Left kidney (tissue), 2 donors: ENCODE data around the gene FHIT. TPM values are rescaled to one million over a fixed set of nuclear protein-coding genes. Genes with fewer than 3 reads are reported as not detected.

Experiments
- DNase-seq: peaks from one replicate; pipeline ENCODE4 v3.0.0-alpha.2; 2013
- polyA plus RNA-seq: library from polyadenylated mRNA; unstranded; fragments of 120-200 nt; gene quantifications from one replicate; pipeline ENCODE4 v1.2.1, GENCODE V29; 2013; ENCODE audit not compliant: insufficient read length

The FHIT gene
- polyA plus RNA-seq, 1 donor, result 25.0 TPM

- DNase-seq, result no peak
Measured at GRCh38 chr3:61172203-61172602, 79.0 kb downstream of the FHIT start.

DNA sequence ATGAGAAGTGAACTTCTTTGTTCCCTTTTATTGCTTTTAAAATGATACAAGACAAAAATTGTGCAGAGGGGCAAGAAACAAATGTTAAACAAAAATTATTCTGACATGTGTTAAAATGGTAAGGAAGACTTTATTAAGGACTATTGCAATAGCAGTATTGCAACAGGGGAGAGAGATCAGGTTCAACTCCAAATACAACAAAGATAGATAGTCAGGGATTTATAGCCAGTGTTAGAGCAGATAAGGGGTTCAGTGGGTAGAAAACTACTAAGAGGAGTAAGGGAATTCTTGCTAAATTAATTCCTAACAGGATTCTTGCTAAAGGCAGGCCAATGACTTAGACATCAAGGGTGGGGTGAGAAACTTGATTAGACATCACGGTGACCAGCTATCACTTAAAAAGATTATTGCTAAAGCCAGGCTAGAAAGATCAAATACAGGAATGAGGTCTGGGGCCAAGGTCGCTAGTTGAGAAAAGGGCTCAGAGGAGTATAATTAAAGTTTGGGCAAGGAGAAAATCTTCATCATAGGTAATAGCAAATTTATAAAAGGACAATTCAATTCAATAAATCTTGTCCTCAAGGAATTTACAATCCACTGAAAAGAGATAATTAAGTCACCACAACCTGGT is 81.5 kb downstream of the FHIT start:
- DNase-seq, result no peak

DNA sequence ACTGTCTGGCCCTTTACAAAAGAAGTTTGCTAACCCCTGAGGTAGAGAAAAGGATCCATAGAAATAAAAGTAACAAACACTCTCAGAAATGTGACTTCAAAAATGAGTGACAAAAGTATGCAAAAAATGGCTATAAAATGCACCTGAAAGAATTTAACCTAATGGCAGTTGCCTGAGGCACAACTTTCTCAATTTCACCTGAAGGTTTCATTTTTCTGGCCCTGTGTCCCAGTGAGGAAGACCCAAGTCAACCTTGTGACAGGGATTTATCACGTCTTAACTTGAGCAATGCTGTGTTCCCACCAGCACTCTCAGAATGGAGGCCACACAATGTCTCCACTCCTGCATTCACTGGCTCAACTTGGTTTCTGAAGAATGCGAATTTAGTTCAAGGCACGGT is 83.0 kb downstream of the FHIT start:
- no peak for DNase-seq

DNA sequence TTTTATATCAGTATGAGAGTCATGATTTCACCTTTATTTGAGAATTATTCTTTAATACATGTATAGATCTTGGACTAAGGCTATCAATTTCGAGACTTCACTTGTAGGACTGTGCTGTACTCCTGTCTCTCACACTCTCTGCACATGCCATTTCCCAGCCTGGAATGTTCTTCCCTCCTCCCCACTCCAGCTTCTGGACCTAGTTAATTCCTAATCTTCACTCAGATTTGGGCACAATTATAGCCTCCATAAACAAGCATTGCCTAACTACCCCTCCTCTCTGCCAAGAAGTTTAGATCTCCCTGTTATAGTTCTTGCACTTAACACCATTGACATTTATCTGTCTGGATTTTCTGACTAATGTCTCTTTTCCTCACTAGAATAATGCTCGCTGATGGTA is 88.3 kb downstream of the FHIT start:
- no peak for DNase-seq

GRCh38 chr3:61158667-61159066 is 92.6 kb downstream of the FHIT start:
- no peak for DNase-seq

- no peak for DNase-seq
Measured at GRCh38 chr3:61158216-61158615, 93.0 kb downstream of the FHIT start.

DNA sequence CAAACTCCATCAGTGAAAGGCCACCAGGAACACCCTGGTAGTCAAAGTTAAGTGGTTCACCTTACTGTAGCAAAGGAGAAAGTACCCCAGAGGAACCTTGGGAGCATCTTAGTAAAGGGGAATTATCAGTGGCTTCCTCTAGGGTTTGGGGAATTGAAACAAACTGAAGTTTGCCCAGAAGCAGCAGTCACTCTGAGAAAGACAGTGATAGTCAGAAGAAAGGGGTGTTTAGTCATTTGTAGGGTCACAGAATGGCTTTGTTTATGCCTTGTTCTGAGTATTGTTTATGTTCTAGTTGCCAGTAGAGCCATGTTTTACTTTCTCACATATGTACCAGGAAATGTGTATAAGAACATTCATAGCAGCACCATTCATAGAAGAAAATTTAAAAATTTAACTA is 93.8 kb downstream of the FHIT start:
- no peak for DNase-seq

DNA sequence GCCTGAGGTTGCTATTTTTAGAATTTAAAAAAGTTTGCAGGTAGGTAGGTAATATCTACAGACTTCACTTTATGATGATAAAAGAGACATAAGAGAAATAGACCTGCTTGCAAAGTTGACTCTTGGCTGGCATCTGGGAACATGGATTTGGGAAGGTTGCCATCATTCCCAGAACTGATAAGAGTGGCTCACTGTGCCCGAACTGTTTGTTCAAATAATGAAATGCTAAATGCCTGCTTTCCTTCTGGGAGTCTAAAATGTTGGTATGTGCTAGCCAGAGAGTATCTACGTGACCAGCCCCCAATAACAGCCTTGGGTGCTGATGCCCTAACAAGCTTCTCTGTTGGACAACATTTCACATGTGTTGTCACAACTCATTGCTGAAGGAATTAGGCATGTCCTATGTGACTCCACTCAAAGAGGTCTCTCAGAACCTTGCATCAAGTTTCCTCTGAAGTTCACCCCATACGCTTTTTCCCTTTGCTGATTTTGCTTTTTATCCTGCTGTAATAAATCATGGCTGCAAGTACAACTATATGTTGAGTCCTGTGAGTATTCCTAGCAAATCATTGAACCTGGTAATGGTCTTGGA is 95.5 kb downstream of the FHIT start:
- no peak for DNase-seq

- DNase-seq, result peak; percentile 31
Measured at GRCh38 chr3:61154457-61155198, 96.6 kb downstream of the FHIT start.

DNA sequence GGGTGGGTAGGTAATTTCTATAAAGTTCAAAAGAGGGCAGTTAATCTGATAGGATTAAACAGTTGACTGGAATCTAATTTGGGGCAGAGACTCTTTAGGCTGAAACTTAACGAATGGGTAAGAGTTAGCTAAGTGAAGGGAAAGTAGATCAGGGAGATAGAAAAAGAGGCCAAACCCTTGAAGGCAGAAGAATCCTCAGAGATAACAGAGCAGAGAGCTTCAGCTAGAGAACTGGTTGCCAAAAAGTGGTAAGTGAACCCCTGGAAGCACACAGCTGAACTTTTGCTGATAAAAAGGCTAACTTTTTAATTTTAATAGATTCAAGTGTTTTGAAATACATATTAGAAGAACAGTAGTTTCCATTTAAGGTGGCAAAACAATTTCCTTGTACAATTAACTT is 99.2 kb downstream of the FHIT start:
- no peak for DNase-seq

DNA sequence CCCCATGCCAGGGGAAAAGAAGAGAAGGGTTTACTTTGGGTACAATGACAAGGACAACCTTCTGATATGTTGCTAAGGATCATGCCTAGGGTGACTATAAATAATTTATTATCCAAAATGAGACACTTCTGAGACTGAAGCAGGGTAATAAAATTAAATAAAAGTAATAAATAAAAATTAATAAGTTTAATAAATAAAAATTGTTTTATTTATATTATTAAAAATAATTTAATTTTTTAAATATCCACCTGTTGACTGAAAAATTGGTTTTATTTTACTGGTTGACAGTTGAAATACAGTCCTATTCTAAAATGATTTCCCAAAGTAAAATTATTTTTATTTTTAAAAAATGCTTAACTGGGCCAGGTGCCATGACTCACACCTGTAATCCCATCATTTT is 102.0 kb downstream of the FHIT start:
- DNase-seq, result no peak

DNA sequence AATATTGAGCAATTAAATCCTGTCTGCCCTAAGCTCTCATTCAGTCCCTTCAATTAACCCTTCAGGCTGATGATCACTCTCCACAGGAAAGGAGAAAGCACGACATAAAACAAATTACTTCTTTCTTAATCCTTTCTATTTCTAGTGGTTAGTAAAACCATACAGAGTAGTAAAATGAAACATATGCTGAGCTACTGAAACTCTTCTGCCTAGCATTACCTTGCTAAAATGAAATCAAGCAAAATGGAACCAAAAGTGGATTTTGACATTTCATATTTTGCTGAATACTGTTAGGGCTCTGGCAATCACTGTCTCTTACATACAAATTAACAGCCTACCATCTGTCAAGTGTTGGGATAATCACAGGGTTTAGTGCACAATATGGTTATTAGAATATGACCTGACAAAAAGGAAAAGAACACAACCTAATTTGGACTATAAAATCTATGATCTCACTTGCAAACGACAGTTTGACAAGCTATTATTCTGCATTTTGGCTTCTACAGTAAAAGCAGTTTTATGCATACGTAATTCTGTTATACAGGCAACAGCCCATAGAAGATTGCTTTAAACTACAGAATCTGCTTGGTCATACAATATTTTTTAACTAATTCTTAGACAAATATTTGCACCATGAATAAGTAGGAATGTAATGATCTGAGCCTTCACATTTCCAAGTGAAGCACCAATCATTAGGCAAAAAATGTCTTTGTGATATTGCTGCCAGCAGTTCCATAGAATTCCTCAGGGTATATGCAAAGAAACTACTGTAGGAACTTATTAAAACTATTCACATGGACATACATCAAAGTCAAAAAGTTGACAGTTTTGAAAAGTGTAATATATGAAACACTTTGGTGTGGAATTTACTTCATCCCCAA is 105.0 kb downstream of the FHIT start:
- no peak for DNase-seq

DNA sequence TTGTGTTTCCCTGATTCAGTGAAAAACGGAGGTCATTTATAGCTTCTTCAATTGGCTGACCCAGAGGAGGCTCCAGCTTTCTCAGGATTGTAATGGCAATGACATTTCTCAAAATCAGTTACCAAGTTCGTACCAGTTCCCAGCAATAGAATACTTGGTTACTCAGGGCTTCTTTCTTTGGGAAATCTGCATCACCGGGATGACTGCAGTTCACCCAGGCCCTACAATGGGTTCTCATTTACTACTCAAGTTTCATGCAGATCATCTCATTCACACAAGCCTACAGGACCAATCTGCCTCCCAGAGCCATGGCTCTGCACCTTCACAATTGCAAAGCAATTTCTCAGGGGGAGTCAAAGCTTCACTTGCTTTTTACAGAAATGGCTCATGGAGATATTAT is 109.6 kb downstream of the FHIT start:
- no peak for DNase-seq

- no peak for DNase-seq
Measured at GRCh38 chr3:61141227-61141626, 110.0 kb downstream of the FHIT start.

DNA sequence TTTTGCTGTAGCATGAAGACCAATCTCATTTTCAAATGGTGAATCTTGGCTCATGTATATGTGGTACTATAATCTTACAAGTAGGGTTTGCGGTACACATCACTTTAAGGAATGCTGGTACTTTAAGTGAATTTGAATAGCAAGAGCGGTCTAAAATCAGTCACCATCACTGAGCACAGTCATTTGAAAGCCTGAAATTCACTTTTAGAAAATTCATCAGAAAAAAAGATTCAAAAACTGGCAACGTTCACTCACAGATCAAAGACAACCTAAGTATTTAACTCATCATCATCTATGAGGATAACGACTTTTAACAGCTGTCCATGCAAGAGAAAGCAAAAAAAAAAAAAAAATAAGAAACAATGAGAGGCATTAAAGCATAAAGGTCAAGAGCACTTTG is 111.6 kb downstream of the FHIT start:
- DNase-seq, result no peak

- DNase-seq, result peak; percentile 26
Measured at GRCh38 chr3:61138401-61138800, 112.9 kb downstream of the FHIT start.

- DNase-seq, result no peak
Measured at GRCh38 chr3:61136191-61136590, 115.1 kb downstream of the FHIT start.

- DNase-seq, result no peak
Measured at GRCh38 chr3:61134532-61134931, 116.7 kb downstream of the FHIT start.

DNA sequence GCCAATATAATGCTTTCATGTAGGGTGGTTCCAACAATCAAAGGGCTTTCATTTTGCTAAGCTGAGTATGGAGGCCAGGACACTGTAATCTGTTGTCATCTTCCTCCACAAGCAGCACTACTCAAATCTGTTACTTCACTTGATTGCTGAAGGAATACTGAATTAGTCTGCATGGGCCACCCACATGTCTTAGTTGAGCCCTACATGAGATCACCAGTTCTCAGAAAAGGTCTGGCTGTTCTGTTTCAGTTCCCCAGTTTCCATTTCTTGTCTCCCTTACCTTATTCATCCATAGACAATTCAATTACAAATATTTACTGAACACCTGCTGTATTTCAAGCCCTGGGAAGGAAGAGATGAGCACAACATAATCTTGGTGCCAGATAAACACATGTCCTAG is 119.2 kb downstream of the FHIT start:
- DNase-seq, result no peak

DNA sequence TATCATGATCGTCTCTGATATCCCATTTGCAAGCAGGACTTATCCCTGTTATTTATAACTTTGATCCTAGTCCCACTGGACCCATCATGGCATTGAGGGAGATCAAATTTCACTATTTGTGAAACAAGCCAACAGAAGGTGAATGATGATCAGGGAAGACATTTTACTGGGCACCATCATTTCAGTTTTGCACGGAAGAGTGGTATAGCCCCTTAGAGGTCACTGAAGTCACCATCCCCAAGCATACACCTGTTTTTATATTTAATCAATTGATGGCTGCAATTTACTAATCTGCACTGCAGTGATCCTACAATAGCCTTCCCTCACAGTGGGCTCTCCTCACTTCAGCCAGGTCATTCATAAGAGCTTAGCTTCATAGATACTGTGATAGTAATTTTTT is 132.4 kb downstream of the FHIT start:
- no peak for DNase-seq

DNA sequence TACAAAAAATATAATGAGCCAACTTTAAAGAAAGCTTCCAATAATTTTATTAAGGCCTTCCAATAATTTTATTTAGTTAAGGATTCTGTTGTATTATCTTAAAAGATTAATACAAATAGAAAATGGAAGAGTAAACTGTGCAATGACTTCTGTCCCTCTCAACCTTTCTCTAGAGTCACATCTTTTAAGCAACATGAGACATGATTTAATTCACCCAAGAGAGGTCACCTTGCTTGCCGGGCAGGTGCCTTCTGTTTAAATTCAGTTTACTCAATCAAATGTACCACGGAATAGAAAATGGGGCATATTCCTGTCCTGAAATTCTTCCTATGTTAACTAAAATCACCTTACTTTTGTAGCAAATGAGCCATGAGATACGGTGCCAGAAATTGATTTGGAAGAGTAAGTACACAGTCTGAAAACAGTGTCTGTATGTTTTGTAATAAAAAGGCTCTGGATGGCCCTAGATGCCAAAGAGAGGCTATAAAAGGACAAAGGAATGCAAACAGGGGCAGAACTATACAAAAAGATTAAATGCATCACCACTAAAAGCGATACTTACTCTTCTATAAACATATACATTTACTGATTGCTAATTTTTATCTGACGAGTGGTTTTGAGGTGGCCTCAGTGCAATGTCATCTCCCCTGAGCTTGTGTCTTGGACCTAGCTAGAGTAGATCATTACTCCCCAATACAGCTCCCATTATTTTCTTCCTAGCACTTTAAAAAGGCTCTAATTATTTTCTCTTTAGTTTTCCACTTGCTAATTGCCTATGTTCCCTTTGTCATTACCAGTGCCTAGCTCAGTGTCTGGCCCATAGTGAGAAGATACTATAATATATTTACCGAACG is 134.0 kb downstream of the FHIT start:
- DNase-seq, result no peak
